SK-N-MC (cell line): ENCODE results near the gene ACCS.

Source experiments
- EZH2 ChIP-seq: fragments of 200-600 bp; sonication (generic); IDR thresholded peaks from one replicate; pipeline ENCODE4 v1.6.1; 2017; ENCODE audit warnings: antibody characterized with exemption
- FOXP2 ChIP-seq: optimal IDR thresholded peaks from 2 replicates; pipeline ENCODE3; 2011; ENCODE audit warnings: mild to moderate bottlenecking, moderate library complexity; ENCODE audit not compliant: insufficient read depth; ENCODE audit errors: extremely low read length, control extremely low read depth
- POLR2AphosphoS5 ChIP-seq: IDR thresholded peaks from 2 replicates; pipeline ENCODE4 v1.6.1; 2012; ENCODE audit warnings: mild to moderate bottlenecking, low read depth, low read length, borderline replicate concordance

DNA sequence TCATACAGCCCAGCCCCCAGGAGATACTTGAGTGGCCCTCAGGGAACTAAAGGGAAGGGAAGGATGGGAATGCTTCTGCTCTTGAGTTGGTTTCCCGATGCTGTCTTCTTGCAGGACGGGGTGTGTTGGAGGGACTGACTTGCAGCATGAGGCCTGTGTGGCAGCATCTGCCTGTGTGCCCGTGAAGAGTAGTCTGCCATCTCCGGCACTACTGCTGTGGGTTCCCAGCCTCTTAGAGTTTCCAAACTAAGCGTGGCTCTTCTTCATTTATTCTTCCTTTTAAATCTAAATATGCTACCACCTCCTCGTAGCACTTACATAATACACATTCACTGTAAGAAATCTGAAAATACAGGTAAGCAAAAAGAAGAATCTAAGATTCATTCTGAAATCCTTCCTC, 42.2 kb downstream of the ACCS start:
- TF ChIP-seq EZH2, result no peak
- TF ChIP-seq POLR2AphosphoS5, result no peak
- no peak for TF ChIP-seq FOXP2
